Activated CD4-positive, CD25-positive, alpha-beta regulatory T cell treated with anti-CD3 and anti-CD28 coated beads, Interleukin-2, amount 50 U/mL, for 16 hours (primary cell): ENCODE results near the gene SRM.
A peak's percentile ranks its signal among the peaks of the same experiment; 100 is the strongest.
"Not testable (repeated sequence)": the region's sequence is repeated elsewhere in the genome, so short reads cannot be mapped to it uniquely, and the experiment has no call there.

ENCODE experiments used
- DNase-seq: peaks from one replicate; pipeline ENCODE4 v3.0.0-alpha.2; 2020; ENCODE audit warnings: low read depth, low spot score

SRM gene

DNA sequence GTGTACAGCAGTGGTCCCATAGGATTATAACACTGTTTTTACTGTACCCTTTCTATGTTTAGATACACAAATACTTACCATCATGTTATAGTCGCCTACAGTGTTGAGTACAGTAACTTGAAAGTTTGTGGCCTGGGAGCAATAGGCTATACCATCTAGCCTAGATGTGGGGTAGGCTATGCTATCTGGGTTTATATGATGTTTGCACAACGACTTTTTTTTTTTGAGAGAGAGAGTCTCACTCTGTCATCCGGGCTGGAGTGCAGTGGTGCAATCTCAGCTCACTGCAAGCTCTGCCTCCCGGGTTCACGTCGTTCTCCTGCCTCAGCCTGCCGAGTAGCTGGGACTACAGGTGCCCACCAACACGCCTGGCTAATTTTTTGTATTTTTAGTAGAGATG lies 40.5 kb downstream of the SRM start:
- not testable (repeated sequence) for DNase-seq

DNA sequence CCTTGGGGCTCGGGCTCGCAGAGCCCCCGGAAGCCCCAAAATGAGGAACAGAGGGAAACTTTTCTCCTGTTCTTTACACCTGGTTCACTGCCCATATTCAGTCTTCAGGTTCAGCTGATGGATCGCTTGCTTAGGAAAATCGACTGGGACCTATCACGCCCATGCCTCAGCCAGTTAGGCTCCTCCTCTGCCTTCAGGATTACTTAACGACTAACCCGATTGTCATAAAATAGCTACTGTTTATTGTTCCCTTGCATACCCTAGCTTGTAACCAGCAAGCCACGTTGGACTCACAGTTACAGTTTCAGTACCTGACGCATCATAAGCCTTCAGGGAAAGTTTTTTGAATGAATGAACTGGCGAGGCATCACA lies 46.7 kb downstream of the SRM start:
- no peak for DNase-seq

DNA sequence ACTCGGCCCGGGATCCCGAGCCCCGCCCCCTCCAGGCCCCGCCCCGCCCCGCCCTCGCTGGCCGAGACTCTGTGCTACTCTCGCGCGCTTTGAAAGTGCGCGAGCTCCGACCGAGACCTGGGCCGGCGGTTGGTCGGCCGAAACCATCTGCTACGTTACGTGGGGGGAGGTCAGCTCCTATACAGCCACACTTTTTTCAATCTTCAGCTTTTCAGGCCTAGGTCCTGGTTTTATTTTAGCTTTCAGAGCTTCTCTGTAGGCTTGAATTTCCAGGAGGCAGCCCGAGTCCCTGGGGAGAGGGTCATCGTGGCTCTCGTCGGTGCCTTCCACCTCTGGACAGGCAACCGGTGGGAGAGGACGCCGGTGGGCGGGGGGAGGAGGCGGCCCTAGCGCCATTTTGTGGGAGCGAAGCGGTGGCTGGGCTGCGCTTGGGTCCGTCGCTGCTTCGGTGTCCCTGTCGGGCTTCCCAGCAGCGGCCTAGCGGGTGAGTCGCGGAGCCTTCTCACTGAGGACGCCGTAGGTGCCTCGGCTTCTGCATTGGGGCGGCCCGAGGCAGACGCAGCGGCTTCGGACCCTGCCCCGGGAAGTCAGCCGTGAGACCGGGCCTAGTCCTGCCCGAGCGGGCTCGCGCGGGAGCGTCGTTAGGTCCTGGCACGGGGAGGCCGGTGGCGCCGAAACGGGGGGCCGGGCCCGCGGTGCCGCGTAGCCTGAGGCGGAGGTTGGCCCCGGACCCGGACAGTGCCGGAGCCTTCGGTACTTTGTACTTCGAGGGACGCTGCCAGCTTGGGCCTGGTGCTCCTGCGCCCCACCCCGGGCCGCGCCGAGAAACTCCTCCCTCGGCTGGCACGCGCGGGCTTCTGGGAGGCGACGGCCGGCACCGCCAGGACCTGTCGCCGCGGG lies 47.3 kb downstream of the SRM start, which contains the start of gene TARDBP:
Gene TARDBP, plus strand, starts transcription at position 395 of the 900 bp plus-strand sequence. CDS start 1,074 bp downstream, outside the sequence.
- peak; percentile 76 for DNase-seq
